NCI-H82 (cell line): Measurements from ENCODE around the gene GOT1.

Experiments used
- DNase-seq: peaks from one replicate; lab custom pipeline; 2025; lab: John Stamatoyannopoulos, UW

GOT1 gene

DNA sequence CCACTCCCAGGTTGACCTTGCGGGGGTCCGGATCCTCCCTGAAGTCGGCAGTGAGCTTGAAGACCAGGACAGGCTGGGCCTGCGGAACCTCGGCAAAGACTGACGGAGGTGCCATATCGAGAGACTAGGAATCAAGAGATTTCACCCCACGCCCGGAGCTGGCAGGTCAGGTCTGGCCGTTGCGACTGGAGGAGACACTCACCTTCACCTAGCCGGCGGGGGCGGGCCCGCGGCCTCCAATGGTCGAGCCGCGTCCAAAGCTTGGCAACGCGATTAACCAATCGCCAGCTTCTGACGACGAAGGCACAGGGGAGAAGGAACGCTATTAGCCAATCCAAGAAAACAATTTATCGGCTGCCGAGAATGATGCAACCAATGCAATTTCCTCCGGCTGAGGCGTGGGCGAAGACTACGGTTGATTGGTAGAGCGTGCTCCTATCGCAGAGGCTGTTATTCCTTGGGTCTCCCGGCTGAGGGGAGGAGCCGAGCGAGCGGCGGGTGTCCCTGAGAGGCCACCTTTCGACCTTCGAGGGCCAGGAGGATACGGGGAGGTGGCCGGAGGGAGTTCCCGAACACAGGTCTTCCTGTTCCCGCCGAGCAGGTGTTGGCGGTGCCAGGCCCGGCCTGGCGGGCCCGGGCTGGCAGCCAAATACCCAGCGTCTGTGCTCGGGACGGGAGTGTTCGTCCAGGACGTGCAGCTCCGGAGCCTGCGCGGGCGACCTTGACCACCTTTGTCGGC is at the start of gene GOT1:
Gene GOT1 (minus strand): TSS at position 174 of the 739 bp plus-strand sequence. CDS start 59 bp downstream, at position 115.
- peak; percentile 99 for DNase-seq

DNA sequence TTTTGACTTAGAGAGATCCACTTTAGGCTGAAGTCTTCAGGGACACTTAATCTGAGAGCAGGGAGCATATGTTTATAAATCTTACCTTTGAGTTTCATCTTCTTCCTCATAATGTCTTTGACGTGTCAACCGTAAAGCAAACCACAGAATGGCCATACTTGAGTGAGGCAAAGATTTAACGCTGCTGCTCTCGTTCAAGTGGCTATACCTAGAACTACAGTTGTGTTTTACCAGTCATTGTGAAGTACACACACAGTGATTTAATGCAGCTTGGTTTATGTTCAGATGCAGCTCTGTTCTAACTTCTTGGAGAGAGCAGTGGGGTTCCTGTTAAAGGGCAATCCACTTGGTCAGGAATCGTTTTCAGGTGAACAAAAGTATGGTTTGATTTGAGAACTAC is 39.9 kb upstream of the GOT1 start:
- DNase-seq: no peak

DNA sequence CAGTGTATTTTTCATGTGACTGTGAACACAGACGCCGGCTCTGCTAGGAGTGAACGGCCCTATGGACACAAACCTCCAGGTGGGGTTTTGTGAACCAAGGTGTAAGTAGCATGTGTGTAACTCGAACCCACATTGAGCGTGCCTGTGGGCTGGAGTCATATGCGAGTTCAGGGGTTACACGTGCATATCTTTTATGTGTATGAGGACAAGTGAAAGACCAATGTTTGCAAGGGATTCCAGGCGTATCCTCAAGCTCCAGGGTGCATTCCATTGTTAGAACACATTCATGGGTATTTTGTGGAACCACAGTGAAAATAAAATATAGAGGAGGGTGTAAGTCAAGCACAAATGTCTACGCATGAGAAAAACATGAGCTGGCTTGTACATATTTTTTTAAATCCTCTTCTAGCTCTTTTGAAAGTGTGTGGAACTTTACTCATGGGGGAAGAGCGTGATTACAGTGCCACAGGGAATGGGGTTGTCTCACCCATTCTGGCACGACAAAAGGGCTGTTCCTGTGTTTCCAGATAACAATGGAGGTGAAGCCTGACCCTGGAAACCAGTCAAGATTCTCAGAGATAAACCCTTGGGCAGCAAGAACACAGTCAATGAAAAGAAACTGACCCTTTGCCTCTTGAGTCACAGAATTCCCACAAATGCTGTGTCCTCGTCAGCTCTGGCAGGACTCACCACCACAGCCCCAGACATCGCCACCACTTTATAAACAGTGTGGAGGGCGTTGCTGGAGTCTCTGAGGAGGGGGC is 37.0 kb upstream of the GOT1 start:
- no peak for DNase-seq

DNA sequence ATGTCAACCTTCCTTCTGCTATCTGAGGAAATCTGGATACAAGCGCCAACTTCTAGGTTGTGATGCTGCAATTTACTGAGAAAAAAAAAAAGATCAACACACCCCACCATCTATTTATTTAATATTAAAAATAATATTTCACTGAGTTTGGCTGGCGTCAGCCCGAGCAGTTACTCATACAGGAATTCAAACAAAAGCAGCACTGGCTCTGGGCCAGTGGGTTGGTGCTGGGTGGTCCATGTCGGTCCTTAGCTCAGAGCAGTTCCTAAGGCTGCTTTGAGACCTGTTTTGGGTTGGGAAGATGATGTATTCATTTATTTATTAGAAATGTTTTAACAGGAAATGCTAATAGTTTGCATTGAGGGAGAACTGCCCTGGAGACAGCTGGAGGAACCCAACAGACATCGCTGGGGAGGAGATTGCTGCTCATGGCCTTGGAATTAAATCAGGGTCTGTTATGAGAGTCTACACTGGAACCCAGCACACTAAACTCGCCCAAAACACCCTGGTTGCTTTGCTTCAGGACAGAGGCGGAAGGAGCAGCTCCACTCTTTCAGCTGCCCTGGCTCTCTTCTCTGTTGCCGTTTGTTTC is 36.3 kb upstream of the GOT1 start:
- DNase-seq: no peak

DNA sequence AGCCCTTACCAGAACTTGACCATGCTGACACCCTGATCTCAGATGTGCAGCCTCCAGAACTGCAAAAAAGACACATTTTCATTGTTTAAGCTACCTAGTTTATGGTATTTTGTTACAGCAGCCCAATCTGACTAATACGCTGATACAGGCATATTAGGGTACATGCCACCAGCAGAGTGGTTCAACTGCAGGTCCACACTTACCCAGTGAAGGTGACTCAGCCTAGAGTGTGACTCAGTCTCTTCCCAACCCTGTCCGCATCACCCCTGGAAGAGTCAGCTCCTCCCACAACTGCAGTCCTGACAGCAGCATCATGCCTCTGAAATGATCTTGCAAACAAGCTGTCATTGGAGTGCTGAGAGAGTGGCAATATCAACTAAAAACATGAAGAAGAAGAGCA is 30.8 kb upstream of the GOT1 start:
- DNase-seq: no peak

DNA sequence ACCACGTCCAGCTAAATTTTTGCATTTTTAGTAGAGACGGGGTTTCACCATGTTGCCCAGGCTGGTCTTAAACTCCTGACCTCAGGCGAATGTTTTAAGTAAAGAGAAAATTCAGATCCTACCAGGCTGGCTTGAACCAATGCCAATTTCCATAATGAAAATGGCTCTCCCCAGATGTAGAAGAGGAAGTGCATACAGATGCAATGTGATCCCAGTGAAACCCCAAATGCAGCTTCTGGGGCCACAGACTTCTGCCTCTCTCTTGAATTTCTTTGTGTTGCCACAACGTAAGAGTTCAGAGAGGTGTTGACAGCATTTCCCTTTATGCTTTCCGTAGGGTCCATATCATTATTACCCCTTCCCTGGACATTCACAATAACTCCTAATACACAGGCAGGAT is 29.6 kb upstream of the GOT1 start:
- no peak for DNase-seq

DNA sequence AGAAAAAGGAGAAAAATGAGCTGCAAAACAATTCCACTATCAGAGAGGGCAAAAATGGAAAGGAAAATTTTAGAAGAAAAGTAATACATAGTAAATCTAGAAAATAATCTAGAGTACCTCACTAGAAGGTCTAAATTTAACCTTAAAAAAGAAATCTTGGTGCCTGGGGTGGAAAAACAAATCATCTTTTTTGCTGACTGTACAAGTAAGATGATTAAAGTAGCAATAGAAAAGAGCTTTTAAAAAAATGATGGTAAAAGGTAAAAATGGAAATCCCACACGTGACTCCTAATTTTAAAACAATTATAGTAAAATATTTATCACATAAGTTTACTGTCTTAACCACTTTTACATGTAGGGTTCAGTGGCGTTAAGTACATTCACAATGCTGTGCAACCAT is 28.8 kb upstream of the GOT1 start:
- no peak for DNase-seq

DNA sequence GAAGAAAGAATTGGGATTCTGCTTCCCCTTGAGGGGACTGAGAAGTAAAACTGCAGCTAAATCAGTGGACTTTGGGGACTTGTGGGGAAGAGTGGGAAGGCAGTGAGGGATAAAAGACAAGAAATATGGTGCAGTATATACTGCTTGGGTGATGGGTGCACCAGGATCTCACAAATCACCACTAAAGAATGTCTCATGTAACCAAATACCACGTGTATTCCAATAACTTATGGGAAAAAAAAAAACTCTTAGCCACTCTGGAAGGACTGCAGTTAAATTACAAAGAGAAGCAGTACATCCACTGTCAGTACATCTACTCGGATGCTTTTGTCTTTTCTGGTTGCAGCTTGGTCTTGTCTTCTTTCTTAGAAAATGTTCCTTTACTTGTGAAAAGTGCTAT is 27.4 kb upstream of the GOT1 start:
- DNase-seq: no peak

DNA sequence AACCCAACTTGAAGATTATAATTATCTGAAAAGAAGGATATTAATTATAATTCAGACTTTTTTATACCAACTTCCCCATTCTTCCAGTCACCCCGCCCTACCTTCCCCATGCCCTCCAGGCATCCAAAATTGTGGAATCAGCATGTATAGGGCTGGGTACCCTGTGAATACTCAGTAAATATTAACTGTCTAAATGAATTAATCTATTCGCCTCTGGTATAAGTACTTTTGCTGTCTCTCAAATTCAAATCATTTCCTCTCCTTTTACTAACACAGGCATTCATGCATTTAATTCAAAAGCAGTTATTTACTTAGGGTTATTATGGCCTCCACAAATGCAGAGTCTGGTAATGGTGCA is 26.5 kb upstream of the GOT1 start:
- no peak for DNase-seq

DNA sequence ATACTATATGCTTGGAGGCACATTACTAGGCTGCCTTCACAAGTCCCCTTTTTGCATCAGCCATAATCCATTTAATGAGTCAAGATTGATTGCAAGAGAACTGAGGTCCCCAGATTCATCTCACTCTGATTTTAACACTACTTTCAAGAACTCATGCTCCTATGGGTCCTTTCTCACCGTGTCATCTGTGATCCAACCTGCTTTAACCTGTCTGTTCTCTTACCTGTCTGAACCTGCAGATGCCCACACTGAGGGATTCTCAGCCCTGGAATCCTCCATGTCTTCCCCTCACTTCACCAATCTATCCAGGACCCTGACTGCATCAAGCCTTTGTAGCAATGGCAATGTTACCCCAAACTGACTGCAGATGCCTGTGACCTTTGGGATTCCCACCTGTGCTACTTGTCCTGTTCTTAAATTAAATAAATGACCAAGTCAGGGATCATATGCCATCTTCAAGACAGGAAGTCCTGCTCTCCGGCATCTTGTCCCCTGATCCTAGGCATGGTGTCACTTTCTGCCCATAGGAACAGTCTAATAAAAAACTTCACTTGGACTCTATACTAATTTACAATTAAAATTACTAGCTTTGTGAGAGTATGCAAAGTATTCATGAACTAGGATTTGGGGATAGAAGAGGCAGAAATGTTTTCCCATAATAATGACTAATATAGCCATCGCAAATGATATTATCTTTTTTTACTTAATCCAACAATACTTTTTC is 25.9 kb upstream of the GOT1 start:
- DNase-seq: peak; percentile 16

DNA sequence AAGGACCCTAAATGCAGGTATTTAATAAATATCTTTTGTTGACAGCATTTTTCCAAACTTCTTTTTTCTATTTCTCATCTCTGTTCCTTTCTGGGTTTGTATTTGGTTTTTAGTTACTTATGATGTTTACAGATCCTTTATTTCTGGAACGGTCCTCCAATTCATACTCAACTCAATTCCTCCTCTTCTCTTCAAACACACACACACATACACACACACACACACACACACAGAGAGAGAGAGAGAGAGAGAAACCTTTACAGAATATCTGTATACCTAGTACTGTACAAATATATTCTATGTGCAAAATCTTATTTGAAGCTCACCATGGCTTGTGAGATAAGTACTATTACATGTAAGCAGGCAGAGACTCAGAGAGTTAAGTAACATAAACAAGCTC is 21.6 kb upstream of the GOT1 start:
- DNase-seq: no peak

DNA sequence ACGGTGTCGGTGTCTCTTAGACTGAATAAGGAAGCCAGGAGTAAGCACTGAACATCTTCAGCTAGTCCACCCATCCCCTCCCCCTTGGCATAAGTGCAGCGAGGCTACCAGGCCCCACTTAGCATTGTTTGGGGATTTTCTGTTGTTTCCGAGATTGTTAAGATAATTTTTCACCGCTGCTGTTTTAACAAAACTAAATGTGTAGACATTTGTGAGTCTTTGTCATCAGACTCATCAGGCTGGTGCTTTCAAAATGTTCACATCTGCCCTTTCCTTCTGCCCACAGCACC is 21.0 kb upstream of the GOT1 start:
- no peak for DNase-seq

DNA sequence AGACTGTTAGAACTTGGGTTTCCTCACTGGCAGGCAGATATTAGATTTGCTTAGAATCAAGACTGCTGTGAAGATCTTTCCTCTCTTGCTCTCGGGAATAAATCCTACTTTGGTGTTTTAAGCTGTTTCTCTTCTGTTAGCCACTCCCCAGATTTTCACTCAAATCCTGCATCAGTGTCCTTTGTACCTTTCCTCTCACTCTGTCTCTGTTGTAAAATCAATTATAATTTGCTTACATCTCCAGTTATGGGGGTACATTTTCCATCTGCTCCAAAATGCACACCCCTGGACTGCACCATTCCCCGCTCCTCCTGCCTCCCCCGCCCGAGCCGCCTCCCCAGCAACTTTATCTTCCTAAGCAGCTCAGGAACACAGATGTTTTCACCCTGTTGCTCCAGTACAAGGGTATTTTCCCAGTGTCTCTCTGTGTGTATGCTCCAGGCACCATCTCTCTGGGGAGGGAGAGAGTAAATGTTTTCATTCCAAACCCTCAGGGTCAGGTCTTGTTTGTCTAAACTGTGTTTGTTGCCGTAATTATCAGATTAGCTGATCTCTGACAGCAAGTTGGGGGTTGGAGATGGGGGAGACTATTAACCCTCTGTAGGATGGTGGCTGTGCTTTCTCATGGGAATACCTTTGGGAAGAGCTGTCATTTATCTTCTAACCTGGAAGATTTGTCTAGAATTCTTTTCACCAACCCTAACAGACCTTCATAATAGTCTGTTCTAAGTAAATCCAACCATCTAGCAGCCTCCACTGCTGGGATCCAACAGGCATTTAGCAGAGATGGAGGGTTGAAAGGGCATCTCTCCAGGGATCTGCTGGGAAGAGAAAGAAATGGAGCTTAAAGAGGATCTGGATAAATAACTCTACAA is 20.4 kb upstream of the GOT1 start:
- DNase-seq: peak; percentile 75

DNA sequence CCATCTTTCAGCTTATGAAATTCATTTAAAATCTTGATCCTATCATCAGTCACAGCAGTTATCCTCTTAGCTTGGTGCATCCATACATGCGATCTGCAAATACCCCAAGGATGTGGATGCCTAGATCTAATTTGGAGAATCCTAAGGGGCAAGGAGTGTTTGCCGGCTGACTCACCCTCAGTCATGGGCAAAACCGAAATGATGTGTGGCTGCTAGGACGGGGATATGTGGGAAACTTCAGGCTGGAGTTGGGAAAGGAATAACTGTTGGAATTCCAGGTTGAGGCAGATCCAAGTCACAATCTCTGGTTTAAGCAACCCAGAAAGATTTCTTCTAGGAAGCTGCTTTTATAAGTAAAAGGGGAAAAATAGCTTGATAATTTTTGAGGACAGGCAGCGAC is 19.7 kb upstream of the GOT1 start:
- DNase-seq: peak; percentile 11

DNA sequence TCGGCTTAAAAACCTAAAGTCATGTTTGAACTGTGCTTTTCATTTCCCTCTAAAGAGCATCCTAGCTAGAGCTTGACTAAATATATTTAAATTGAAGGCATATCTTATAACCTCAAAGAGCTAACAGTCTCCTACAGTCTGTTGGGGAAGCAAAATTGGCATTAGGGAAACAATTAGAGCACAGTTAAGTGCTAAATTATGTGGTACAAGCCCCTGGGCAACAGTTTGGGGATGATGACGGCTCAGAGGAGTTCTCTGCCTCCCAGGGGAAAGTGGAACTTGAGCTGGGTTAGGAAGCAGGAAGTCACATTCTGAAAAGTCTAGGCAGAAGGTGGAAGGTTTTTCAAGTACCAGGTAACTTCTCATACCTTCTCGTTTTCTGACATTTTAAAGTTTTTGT is 18.6 kb upstream of the GOT1 start:
- DNase-seq: no peak

DNA sequence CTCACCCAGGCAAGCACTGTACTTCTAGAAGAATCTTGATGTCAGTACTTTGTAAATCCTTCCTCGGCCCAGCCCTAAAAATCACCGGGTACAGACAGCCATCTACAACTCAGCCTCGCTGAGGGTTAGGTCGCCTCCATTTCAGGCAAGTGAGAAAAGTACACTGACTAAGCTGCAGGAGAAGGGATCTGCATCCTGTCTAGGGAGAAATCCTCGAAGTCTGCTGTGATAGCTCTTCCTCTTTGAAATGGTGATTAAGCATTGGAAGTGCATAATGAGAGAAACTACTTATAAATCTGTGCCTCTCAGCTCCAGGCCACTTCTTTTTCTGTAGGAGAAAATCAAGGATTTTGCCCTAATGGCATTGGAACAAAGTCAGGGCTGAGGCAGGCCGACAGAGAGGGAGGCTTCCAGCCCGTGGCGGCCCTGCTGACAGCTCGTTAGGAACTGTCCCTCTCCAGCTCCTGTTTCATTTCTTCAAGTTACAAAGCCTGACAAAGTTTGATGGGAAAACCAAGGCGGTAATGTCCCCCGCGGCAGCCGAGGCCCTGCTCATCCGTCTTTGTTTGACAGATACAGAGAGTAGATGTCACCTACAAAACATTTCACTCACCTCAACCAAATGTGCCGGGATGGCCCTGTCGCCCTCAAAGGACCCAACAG is 14.1 kb upstream of the GOT1 start:
- DNase-seq: no peak

DNA sequence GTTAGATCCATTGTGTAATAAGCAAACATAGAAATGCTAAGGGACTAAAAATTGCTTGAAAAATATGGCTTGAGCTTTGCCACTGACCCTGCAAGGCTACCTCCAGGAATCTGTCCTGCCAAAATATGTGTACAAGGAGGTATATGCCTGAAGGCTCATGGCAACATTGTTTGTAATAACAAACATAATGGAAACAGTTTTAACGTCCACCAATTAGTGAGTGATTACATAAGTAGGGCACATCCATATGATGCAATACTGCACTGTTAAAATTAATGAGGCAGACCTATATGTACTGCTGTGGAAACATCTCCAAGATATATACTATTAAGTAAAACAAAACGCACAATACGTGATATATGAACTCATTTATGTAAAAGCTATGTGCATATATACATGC is 13.1 kb upstream of the GOT1 start:
- DNase-seq: no peak

DNA sequence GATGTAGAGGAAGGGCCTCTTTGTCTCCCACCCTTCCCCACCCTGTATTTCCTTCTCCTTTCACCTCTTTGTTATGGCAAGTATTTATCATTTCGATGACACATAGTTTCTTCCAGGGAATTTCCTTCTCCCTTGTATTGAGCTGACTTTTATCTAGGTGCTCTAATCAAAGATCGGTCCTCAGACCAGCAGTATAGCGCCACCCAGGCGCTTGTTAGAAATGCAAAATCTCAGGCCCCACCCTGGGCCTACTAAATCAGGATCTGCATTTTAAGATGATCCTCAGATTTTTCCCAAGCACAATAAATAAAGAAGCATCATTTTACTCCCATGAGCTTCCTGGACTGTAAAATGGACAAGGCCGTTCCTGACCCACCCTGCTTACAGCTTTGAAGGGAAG is 12.0 kb upstream of the GOT1 start:
- no peak for DNase-seq

DNA sequence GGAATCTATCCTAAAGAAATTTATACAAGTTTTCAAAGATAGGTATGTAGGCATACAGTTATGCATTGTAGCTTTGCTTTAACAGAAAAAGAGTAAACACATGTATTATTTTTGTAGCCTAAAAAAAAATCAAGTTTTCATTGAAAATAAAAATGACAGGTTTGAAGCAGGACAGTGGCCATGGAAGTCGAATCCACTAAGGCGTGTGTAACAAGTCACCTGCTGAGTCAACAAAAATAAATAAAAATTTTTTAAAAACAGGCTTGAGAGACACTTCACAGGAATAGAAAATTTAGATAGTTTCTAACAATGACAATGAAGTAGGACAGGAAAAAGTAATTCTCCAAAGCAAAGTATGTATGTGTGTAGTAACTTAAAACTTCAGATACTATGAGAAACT is 8.5 kb upstream of the GOT1 start:
- DNase-seq: no peak

DNA sequence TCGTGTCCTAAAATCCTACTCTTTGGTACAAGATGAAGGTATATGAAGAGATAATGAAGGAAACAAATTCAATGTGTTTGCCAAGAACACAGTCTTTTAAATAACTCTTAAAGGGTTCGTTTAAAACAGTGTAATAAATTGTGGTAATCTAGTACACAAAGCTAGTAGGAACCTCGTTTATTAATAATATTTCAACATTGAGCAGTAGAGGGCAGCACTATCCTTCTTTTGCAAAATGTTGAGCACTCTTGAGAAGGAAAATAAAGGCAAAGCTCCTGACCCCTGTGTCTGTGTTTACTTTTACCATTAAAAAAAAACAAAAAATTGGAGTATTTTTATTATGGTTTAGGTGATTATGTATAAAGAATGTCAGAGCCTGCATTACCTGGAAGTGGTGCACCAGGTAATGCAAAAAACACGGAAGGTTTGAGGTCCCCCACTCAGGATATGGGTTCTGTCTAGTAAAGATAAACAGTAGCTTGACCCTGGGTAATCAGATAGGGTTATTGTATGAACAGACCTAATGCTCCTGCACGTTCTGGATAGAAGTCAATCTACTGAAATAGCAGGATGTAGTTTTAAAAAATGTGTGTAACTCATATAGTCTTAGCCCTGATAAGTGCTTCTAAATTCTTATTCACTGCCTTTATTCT is 5.7 kb upstream of the GOT1 start:
- DNase-seq: peak; percentile 68
